GM10266 (cell line): ENCODE results near the gene PNPLA8.

ENCODE experiments used
- DNase-seq: peaks from one replicate; pipeline ENCODE4 v3.0.0; 2012; ENCODE audit errors: extremely low spot score
- TF ChIP-seq, protein P1 (sequence below): IDR thresholded peaks from 2 replicates; pipeline ENCODE4 v1.5.1; 2012; ENCODE audit warnings: mild to moderate bottlenecking, low read depth; ENCODE audit not compliant: control insufficient read depth, insufficient read depth; ENCODE audit errors: missing control alignments

The PNPLA8 gene

DNA sequence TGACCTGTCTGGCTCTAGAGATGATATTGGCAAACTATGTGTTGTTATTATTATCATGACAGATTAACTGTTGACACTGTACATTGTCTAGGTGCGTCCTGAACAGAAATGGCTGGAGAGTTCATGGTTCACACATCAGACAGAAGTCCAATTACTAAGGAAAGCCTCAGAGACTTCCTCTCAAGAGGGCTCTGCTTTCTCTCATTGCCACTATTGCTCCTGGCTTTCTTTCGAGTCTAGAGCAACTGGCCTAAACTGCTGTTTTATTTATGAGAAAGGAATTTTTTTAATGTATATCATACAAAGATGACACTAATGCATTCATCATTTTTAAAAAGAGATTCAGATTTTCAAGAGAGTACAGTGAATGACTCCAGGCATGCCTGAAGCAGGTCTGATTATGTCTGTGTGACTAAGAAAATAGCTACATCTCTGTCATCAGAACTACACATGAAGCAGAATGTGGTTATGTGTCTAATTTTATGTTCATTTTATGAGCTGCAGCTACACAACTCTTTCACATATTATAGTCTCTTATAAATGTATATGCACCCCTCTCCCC is 100.1 kb downstream of the PNPLA8 start:
- no peak for DNase-seq
- TF ChIP-seq, protein P1, sequence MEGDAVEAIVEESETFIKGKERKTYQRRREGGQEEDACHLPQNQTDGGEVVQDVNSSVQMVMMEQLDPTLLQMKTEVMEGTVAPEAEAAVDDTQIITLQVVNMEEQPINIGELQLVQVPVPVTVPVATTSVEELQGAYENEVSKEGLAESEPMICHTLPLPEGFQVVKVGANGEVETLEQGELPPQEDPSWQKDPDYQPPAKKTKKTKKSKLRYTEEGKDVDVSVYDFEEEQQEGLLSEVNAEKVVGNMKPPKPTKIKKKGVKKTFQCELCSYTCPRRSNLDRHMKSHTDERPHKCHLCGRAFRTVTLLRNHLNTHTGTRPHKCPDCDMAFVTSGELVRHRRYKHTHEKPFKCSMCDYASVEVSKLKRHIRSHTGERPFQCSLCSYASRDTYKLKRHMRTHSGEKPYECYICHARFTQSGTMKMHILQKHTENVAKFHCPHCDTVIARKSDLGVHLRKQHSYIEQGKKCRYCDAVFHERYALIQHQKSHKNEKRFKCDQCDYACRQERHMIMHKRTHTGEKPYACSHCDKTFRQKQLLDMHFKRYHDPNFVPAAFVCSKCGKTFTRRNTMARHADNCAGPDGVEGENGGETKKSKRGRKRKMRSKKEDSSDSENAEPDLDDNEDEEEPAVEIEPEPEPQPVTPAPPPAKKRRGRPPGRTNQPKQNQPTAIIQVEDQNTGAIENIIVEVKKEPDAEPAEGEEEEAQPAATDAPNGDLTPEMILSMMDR = no peak

DNA sequence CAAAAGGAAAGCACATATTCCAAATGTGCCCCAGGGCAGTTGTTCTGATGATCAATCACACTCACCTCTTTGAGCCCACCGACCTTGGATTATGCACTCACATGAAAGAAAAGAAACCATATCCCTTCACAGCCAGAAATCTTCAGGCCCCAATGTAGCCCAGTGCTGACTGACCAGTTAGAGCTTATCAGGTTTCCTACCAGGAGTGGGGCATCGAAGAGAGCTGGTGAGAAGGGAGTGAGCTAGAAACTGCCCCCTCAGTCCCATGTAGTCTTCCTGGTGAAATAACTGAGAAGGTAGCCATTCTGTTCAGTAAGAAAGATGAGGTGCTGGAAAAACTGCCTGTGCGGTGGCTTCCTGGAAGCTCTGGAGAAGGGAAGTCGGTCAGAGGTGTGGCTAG is 101.9 kb downstream of the PNPLA8 start:
- no peak for DNase-seq
- TF ChIP-seq, protein P1 = no peak

DNA sequence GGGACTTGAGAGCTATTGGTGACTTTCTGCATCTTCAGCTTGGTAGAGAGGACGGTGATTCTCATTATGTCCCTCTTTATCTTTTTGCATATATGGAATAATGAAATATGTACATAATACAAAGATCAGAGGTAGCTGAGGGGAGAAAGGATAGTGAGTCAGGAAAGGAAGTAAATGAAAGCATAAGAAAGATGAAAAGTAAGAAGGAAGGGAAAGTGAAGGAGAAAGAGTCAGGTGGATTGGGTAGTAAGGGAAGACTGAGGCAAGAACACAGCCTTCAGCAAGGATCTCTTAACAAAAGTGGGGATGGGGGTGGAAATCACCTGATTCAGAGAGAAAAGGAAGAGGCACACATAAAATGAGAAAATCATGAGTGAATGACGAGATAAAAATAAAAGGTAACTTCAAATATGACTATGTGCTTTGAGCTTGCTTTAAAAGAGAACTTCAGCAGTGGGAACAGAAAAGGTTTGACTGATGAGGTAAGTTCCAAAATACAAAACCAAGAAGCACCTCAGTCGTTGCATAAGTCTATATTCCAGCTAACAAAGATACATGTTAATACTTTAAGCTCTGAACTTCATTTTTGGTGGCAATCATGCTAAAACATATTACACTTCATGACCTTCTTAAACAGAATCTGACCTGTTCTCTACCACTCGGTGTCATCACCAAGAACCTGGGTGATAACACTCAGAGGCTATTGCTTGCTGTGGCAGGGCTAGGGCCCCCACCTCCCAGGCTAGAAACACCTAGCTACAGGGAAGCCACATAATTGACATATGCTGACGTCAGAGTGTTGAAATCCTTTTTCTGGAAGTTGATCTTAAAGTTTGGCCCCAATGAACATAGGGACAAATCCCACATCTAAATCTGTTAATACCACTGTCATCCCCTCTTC is 102.6 kb downstream of the PNPLA8 start:
- TF ChIP-seq, protein P1 = no peak
- no peak for DNase-seq

DNA sequence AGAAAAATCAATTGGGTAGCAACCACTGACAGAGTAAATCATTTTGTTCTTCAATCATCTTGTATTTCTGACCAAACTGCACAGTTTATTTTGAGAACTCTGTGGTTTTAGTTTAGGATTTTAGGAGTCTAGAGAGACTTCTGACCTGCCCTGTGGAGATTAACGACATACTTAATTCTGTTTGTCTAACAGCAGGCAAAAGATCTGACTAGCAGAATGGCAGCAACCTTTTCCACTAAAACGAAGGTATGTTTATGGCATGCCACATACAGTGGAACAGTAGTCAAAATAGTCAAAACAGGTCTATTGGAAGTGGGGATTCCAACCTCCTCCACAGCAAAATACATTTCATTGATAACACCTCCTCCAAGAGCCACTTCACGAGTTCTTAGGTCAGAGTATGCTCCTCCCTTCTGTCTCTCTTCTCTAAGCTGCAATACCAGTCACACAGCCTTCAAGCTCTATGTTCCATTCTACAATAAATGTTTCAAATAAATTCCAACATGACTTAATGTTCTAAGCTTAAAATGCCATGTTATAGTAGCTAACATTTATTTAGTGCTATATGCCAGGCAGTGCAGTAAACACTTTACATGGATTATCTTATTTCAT is 104.1 kb downstream of the PNPLA8 start:
- TF ChIP-seq, protein P1 = no peak
- no peak for DNase-seq
